Activated CD4-positive, alpha-beta T cell treated with anti-CD3 and anti-CD28 coated beads for 36 hours (primary cell): ENCODE results near the gene ADAP1. TPM values are rescaled to one million over a fixed set of nuclear protein-coding genes. Genes with fewer than 3 reads are reported as not detected.
A peak's percentile ranks its signal among the peaks of the same experiment; 100 is the strongest.

Experiments used
- ATAC-seq: fragments of 200-7000 bp; cut with Tn5 transposase; one replicate; pipeline ENCODE4 v1.10.0; 2021; ENCODE audit warnings: mild to moderate bottlenecking, moderate library complexity
- CTCF ChIA-PET: fragments of 350-600 bp; sonication (Branson Sonifier 250); formaldehyde crosslinking; loops from one replicate; lab custom pipeline; 2021; ENCODE audit warnings: antibody characterized with exemption; lab: Charles Lee
- POLR2A ChIA-PET: fragments of 350-600 bp; sonication (Branson Sonifier 250); formaldehyde crosslinking; loops from one replicate; lab custom pipeline; 2021; ENCODE audit warnings: antibody characterized with exemption, inconsistent platforms; lab: Charles Lee
- DNase-seq: peaks from one replicate; pipeline ENCODE4 v3.0.0-alpha.2; 2020
- H3K27ac Mint-ChIP-seq: one replicate; pipeline ENCODE4 v1.8.0; 2021; ENCODE audit warnings: mixed read lengths
- H3K27me3 Mint-ChIP-seq: one replicate; pipeline ENCODE4 v1.8.0; 2021; ENCODE audit warnings: mixed read lengths
- H3K36me3 Mint-ChIP-seq: one replicate; pipeline ENCODE4 v1.8.0; 2021; ENCODE audit warnings: low read depth, mixed read lengths
- H3K4me1 Mint-ChIP-seq: one replicate; pipeline ENCODE4 v1.8.0; 2021; ENCODE audit warnings: mixed read lengths
- H3K4me3 Mint-ChIP-seq: one replicate; pipeline ENCODE4 v1.8.0; 2021; ENCODE audit warnings: mild to moderate bottlenecking, moderate library complexity, mixed read lengths
- H3K9me3 Mint-ChIP-seq: one replicate; pipeline ENCODE4 v1.8.0; 2021; ENCODE audit warnings: low read depth, mixed read lengths
- intact Hi-C, 2 experiments: fragments of 100-400 bp; cut with DNase I in 1 of 2; cut with micrococcal nuclease in 1 of 2; formaldehyde crosslinking; loops; one replicate each; pipeline versions ENCODE4 v1.14.2 to v1.15.1; 2022 to 2024; cut with DNase I, micrococcal nuclease
- total RNA-seq, 2 experiments: library from RNA; stranded (reverse); gene quantifications; one replicate each; pipeline ENCODE4 v1.2.3, GENCODE V29; 2021

The ADAP1 gene
- total RNA-seq, 2 experiments from 2014 or later, result 13.1 to 14.8 TPM

DNA sequence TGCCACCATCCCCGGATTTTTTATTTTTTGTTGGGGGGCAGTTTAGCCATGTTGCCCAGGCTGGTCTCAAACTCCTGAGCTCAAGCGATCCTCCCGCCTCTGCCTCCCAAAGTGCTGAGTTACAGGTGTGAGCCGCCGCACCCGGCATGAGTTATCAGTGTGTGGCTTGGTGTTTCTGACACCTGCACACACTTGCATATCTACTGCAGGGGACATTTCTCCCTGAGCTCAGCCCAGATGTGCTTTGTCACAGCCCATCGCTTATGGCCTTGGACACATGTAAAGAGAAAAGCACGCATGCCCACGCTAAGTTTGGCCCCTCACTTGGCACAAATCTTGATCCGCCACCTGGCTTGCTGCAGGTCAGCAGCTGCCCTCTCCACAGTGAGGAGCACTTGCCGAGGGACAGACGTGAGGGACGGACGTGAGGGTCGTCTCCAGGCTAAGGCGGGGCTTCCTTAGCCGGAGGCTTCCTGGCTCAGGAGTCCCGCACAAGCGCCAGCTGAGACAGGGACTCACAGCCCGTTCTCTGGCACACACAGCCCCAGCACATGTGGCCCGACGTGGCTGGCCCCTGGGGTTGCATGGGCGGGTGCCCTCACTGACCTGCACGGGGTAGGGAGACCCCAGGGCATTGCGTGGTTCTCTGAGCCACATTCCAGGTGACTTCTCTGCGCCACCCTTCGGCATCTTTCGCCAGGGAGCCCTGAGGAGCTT is 40.3 kb upstream of the ADAP1 start:
- intact Hi-C loops, result no loop called here
- no peak overlapping the region for H3K4me3 Mint-ChIP-seq
- DNase-seq, result no peak
- ATAC-seq, result no peak
- no peak overlapping the region for H3K27ac Mint-ChIP-seq
- POLR2A ChIA-PET, result no interaction called here
- CTCF ChIA-PET, result interaction anchor here (0.7 to 7.3 kb wide), 10 partner anchors 24 to 180 kb away, joined by 3 to 135 read pairs (median 3); no protein-coding TSS in a partner anchor
- H3K27me3 Mint-ChIP-seq, result no peaks in the 10 kb centered on the region
- no peaks in the 10 kb centered on the region for H3K9me3 Mint-ChIP-seq
- no peaks in the 10 kb centered on the region for H3K36me3 Mint-ChIP-seq
- peaks cover 3% of the 10 kb centered on the region for H3K4me1 Mint-ChIP-seq

DNA sequence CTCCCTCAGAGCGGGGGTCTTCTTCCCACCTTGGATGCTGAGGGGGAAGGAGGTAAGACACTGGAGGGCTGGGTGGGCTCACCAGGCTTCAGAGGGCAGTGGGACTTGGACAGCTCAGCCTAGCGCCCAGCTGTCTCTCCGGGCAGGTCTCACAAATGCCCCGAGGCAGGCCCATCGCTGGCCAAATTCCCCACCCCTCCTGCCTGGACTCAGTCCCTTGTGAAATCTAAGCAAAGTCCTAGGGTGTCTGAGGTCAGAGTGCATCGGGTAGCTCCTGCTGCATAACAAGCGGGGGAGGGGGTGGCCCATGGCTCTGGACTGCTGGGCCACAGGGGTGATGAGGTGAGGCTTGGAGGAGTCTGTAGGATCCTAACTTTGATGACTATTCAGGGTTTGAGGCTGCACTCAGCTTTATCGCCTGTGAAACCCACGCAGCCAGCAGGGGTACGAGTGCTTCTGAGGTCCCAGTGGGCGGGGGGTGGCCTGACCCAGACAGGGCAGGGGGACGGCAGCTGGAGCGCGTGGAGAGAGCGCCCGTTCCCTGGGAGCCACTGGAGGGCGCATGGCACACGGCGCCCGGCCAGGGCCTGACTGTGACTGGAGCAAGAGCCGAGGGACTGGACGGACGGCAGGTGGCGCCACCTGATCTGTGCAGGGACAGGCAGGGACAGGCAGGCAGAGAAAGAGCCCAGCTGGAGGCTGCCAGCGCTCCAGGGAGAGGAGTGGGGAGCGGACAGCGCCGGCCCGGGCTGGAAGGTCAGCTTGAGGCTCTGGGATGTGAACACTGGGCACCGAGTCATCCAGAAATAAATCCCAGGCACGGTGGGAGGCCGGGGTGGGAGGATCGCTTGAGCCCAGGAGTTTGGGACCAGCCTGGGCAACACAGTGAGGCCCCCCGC is 38.5 kb upstream of the ADAP1 start:
- POLR2A ChIA-PET, result no interaction called here

DNA sequence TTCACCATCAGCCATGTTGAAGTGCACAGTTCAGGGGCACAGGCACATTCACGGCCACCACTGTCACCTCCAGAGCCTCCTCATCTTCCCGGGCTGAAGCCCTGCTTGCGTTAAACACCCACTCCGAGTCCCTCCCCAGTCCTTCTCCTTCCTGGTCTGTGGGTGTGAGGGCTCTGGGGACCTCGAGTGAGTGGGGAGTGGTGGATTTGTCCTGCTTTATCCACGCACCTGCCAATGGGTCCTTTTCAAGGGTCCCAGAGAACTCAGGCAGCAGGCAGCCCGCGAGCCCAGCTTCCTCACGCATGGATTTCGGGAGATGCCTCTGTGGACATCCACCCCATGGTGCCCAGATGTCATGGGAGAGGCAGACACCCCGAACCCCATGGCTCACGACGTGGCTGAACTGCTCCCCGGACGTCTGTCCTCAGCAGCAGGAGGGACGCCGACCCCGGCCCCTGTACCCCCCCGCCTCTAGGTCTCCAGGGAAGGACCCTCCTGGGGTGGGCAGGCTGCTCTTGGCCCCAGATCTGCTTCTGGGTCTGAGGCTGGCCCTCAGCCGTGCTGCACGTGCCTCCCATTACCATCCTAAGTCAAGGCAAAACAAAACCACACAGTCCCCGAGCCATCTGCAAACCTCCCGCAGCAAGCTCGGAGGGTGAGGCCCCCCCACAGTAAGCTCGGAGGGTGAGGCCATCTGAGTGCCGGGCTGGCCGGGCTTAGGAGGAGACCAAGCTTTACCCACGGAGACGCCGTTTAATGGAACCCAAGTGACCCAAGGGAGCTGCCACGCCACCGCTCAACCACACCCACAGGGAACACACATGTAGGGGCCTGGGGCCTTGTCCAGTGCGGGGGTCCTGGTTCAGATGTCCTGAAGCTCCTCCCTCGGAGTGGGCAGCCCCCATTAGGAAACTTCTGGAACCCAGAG is 37.5 kb upstream of the ADAP1 start:
- H3K27ac Mint-ChIP-seq, result no peak overlapping the region
- intact Hi-C loops, result loop anchor here in 1 of 2 experiments (2.0 kb wide), 1 partner anchor 185 kb away; no protein-coding TSS in a partner anchor
- ATAC-seq (no peak), DNase-seq (no peak)
- POLR2A ChIA-PET, result no interaction called here
- no peaks in the 10 kb centered on the region for H3K27me3 Mint-ChIP-seq
- CTCF ChIA-PET, result interaction anchor here (0.7 to 7.3 kb wide), 21 partner anchors 13 to 1188 kb away, joined by 3 to 135 read pairs (median 6); a partner anchor contains a TSS
- peaks cover 3% of the 10 kb centered on the region for H3K4me1 Mint-ChIP-seq
- no peak overlapping the region for H3K4me3 Mint-ChIP-seq
- H3K36me3 Mint-ChIP-seq, result no peaks in the 10 kb centered on the region
- no peaks in the 10 kb centered on the region for H3K9me3 Mint-ChIP-seq

More for the DNA sequence above, 38.5 kb upstream of the ADAP1 start:
- Mint-ChIP-seq H3K27ac (no peak overlapping the region), H3K36me3 (no peaks in the 10 kb centered on the region), H3K27me3 (no peaks in the 10 kb centered on the region), H3K4me3 (no peak overlapping the region), H3K9me3 (no peaks in the 10 kb centered on the region), H3K4me1 (peaks cover 3% of the 10 kb centered on the region)
- DNase-seq (peak; percentile 99), ATAC-seq (peak; percentile 100)
- CTCF ChIA-PET, result interaction anchor here (0.7 to 7.3 kb wide), 38 partner anchors 14 to 1187 kb away, joined by 3 to 135 read pairs (median 5); a partner anchor contains a TSS
- intact Hi-C loops, result loop anchor here (1.0 to 2.0 kb wide), 6 partner anchors 18 to 184 kb away; partner anchors contain the start of gene COX19 (in 1 of the 2)

DNA sequence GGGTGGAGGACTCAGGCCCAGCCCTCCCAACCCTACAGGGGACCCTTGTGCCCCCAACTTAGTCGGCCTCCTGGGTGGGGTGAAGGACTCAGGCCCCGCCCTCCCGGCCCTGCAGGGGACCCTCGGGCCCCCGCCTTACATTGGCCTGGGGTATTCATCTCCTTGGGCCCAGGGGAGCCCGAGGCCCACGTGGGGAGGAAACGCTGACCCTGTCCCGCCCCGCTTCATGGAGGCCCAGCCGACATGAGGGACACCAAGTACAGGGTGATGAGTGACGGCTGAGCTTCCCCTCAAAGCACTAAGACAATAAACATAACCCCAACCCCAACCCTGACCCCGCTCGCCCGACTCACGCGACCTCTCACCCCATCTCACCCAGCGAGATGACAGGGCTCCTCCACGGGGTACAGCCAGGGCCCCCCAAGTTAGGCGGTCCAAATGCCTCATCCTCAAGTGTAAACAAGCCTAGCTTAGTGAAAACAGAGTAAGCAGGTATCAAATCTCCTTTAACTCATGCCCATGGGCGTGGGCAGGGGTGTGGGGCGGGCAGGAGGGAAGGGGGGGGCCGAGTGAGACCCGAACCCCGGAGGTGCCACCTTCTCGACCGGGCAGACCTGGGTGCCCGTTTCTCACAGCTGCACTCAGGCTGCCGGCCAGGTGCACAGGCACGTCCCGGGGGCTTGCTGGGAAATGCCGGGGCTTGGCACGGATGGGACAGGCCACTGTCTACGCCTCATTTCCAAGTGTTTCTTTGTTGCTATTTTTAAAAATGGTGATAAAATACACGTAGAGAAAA is 36.7 kb upstream of the ADAP1 start:
- POLR2A ChIA-PET, result no interaction called here
- H3K4me1 Mint-ChIP-seq, result peaks cover 3% of the 10 kb centered on the region
- no peaks in the 10 kb centered on the region for H3K9me3 Mint-ChIP-seq
- no peak overlapping the region for H3K27ac Mint-ChIP-seq
- DNase-seq (no peak), ATAC-seq (no peak)
- H3K4me3 Mint-ChIP-seq, result no peak overlapping the region
- intact Hi-C loops, result no loop called here
- CTCF ChIA-PET, result interaction anchor here (0.5 to 7.3 kb wide), 4 partner anchors 13 to 185 kb away, joined by 3 to 135 read pairs (median 3); no protein-coding TSS in a partner anchor
- H3K27me3 Mint-ChIP-seq, result no peaks in the 10 kb centered on the region
- no peaks in the 10 kb centered on the region for H3K36me3 Mint-ChIP-seq

DNA sequence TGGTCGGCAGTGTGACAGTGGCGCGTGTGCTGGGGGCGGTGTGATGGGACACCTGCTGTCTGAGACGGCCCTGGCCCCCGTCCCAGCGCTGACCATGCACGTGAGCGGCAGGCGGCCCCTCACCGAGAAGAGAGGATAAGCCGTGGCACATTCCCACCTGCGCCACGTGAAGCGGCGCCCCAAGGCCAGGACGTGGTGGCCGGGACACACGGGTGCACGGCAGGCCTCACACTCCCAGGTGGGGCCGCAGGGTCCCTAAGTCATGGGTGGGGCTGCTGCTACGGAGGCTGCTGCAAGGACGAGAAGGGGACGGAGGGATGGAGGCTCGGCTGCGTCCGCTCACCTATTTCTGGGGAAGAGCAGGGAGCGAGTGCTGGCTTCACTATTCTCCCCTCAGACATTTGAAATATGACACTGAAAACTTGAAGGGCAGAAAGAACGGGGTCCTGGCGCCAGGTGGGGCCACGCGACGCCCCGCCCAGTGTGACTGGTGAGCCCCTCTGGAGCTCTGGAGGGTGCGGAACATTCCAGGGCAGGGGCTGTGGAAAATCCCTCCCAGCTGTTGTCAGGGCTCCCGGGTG is 36.0 kb upstream of the ADAP1 start:
- Mint-ChIP-seq H3K4me1 (peaks cover 3% of the 10 kb centered on the region), H3K9me3 (no peaks in the 10 kb centered on the region), H3K27me3 (peaks cover 2% of the 10 kb centered on the region), H3K27ac (no peak overlapping the region), H3K4me3 (no peak overlapping the region), H3K36me3 (no peaks in the 10 kb centered on the region)
- ATAC-seq, result no peak
- intact Hi-C loops, result no loop called here
- POLR2A ChIA-PET, result no interaction called here
- CTCF ChIA-PET, result interaction anchor here (0.5 to 7.3 kb wide), 3 partner anchors 75 to 185 kb away, joined by 3 to 135 read pairs (median 3); no protein-coding TSS in a partner anchor
- no peak for DNase-seq

DNA sequence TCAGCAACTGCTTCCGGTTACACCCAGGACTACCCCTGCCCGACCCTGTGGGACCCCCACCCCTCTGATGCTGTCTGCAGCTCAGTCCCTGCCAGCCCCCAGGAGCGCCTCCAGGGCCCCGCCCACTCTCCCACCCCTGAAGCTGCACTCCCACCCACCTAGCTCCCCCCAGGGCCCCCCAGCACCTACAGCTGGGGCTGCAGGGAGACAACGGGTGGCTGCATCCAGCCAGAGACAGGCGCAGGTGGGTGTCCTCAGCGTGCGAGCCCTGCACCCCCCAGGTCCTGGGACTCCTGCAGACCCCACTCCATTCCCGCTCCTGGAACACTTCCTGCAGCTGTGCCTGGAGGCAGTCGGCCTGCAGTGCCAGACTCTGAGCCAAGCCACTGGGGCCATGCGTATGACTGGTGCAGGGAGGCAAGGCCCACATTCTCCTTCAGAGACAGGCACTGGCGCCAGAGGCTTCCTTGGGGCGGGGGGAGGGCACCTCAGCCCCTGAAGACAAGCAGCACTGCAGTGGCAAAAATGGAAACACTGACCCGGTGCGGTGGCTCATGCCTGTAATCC is 34.6 kb upstream of the ADAP1 start:
- ChIA-PET POLR2A (no interaction called here), CTCF (no interaction called here)
- H3K27me3 Mint-ChIP-seq, result peaks cover 2% of the 10 kb centered on the region
- no peak for ATAC-seq
- H3K9me3 Mint-ChIP-seq, result no peaks in the 10 kb centered on the region
- H3K36me3 Mint-ChIP-seq, result no peaks in the 10 kb centered on the region
- peaks cover 3% of the 10 kb centered on the region for H3K4me1 Mint-ChIP-seq
- H3K27ac Mint-ChIP-seq, result no peak overlapping the region
- H3K4me3 Mint-ChIP-seq, result no peak overlapping the region
- intact Hi-C loops, result no loop called here
- DNase-seq, result no peak

DNA sequence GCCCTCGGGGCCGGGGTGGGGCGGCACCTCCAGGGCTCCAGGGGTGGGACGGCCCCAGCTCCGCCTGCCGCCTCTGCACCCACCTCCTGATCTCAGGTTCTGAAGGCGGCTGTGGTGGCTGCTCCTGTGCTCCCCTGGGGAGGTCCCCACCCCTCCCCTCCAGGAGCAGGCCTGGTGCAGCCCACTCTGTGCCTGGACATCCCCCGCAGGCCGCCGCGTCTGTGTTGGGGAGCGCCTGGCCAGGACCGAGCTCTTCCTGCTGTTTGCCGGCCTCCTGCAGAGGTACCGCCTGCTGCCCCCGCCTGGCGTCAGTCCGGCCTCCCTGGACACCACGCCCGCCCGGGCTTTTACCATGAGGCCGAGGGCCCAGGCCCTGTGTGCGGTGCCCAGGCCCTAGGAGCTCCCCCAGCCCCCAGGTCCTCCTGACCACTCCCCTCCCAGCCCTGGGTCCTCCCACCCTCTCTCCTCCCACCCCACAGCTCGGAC is 34.0 kb upstream of the ADAP1 start:
- intact Hi-C loops, result no loop called here
- H3K4me3 Mint-ChIP-seq, result no peak overlapping the region
- POLR2A ChIA-PET, result no interaction called here
- peaks cover 2% of the 10 kb centered on the region for H3K27me3 Mint-ChIP-seq
- no peak for DNase-seq
- H3K9me3 Mint-ChIP-seq, result no peaks in the 10 kb centered on the region
- ATAC-seq, result no peak
- peaks cover 3% of the 10 kb centered on the region for H3K4me1 Mint-ChIP-seq
- no peaks in the 10 kb centered on the region for H3K36me3 Mint-ChIP-seq
- no peak overlapping the region for H3K27ac Mint-ChIP-seq
- CTCF ChIA-PET, result no interaction called here

DNA sequence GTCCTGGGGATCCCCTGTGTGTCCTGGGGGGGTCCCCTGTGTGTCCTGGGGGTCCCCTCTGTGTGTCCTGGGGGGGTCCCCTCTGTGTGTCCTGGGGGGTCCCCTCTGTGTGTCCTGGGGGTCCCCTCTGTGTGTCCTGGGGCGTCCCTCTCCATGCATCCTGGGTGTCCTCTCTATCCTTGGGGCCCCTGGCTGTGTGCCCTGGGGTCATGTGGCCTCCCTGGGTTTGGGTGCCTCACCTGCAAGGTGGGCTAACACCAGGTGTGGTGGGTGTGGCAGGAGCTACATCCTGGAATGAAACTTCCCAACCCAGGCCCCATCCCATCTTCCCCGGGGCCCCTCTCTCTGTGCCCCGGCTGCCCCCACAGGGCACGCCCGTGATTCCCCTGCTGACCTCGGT is 33.4 kb upstream of the ADAP1 start:
- Mint-ChIP-seq H3K27ac (no peak overlapping the region), H3K4me1 (peaks cover 1% of the 10 kb centered on the region), H3K27me3 (peaks cover 2% of the 10 kb centered on the region), H3K4me3 (no peak overlapping the region), H3K9me3 (no peaks in the 10 kb centered on the region), H3K36me3 (no peaks in the 10 kb centered on the region)
- ATAC-seq (no peak), DNase-seq (no peak)
- intact Hi-C loops, result no loop called here
- ChIA-PET POLR2A (no interaction called here), CTCF (no interaction called here)

DNA sequence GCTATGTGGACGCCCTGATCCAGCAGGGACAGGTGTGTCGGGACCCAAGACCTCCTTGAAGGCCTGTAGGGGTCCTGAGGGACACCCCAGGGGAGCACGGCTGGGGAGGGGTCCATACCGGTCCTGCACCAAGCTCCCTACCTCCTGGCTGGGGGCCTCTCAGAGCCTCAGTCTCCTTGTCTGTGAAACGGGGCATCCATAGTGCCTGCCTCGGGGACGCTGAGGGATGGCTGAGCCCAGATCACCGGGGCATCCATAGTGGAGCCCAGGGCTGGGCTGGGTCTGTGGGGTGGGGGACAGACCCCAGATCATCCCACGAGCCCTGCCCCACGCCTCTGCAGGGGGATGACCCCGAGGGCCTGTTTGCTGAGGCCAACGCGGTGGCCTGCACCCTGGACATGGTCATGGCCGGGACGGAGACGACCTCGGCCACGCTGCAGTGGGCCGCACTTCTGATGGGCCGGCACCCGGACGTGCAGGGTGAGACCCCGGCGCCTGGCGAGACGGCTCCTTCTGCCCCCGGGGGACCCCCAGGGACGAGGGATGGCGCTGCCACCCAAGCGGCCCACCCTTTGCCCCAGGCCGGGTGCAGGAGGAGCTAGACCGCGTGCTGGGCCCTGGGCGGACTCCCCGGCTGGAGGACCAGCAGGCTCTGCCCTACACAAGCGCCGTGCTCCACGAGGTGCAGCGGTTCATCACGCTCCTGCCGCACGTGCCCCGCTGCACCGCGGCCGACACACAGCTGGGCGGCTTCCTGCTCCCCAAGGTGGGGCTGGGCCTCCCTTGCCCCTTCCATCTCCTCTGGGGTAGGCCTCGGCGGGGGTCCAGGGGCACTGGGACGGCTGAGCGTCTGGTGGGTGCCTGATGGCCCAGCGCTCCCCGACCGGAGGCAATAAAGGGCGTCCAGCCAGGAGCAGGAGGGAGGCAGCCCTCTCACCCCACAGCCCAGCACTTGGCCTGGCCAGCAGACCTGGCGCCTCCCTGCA is 32.6 kb upstream of the ADAP1 start:
- Mint-ChIP-seq H3K36me3 (no peaks in the 10 kb centered on the region), H3K9me3 (no peaks in the 10 kb centered on the region), H3K27me3 (peaks cover 2% of the 10 kb centered on the region), H3K4me3 (no peak overlapping the region), H3K27ac (no peak overlapping the region), H3K4me1 (no peaks in the 10 kb centered on the region)
- ChIA-PET CTCF (no interaction called here), POLR2A (no interaction called here)
- intact Hi-C loops, result no loop called here
- DNase-seq (no peak), ATAC-seq (no peak)
